HepG2 (cell line): Measurements from ENCODE around the gene CD101. TPM values are rescaled to one million over a fixed set of nuclear protein-coding genes. Genes with fewer than 3 reads are reported as not detected.

ENCODE experiments used
- ATAC-seq: fragments of 200-7000 bp; cut with Tn5 transposase; 3 replicates; pipeline ENCODE4 v1.9.1; 2020; ENCODE audit warnings: mild to moderate bottlenecking, moderate library complexity
- BruUV-seq: library from RNA; stranded (reverse); fragments of 400-500 nt; replicated peaks from 2 replicates; lab custom pipeline; 2021; lab: Mats Ljungman, UMichigan
- CTCF ChIA-PET: fragments of 300-600 bp; formaldehyde crosslinking; extraction: SDS; loops from one replicate; lab custom pipeline; 2021; ENCODE audit warnings: low total read pairs, inconsistent platforms, low intra/inter-chr PET ratio; lab: Yijun Ruan, JAX
- POLR2A ChIA-PET: fragments of 350-600 bp; sonication (Branson Sonifier 250); formaldehyde crosslinking; loops from one replicate; lab custom pipeline; 2020; ENCODE audit warnings: antibody characterized with exemption, inconsistent platforms; lab: Yijun Ruan, JAX
- DNase-seq: peaks from one replicate; pipeline ENCODE4 v3.0.0-alpha.2; 2015; ENCODE audit warnings: low spot score
- FAIRE-seq: peaks from 3 replicates; lab custom pipeline; 2011; peaks lifted over from hg19 to GRCh38; lab: Jason Lieb, UNC
- H2AFZ ChIP-seq: one replicate; pipeline ENCODE4 v1.6.1; 2011; ENCODE audit warnings: low read length, inconsistent platforms
- H3K27ac ChIP-seq: fragments of 300-600 bp; 3 replicates; pipeline ENCODE4 v1.8.0; 2011; ENCODE audit warnings: mixed run types, mild to moderate bottlenecking, mixed read lengths, low read length, inconsistent platforms; ENCODE audit not compliant: insufficient read depth; ENCODE audit errors: extremely low read length
- H3K27me3 ChIP-seq, 2 experiments: fragments of 200-600 bp in 1 of 2; 2 replicates in 1 of 2; 3 replicates in 1 of 2; pipeline versions ENCODE4 v1.6.0 to v1.8.0; 2011; ENCODE audit warnings: low read length in 2 of 2, mild to moderate bottlenecking in 2 of 2, moderate library complexity in 2 of 2, inconsistent platforms in 1 of 2; ENCODE audit not compliant: insufficient read depth in 2 of 2, control insufficient read depth in 1 of 2
- H3K36me3 ChIP-seq, 2 experiments: fragments of 200-600 bp in 1 of 2; replicated peaks in 1 of 2; 2 replicates in 1 of 2; 3 replicates in 1 of 2; pipeline versions ENCODE4 v1.5.1 to v1.8.0; 2011; ENCODE audit warnings: low read length in 2 of 2, inconsistent platforms in 1 of 2; ENCODE audit not compliant: insufficient read depth in 2 of 2, control insufficient read depth in 1 of 2
- H3K4me1 ChIP-seq: 2 replicates; pipeline ENCODE4 v1.5.1; 2012; ENCODE audit warnings: low read length, inconsistent platforms; ENCODE audit not compliant: insufficient read depth
- H3K4me2 ChIP-seq: 2 replicates; pipeline ENCODE4 v1.6.0; 2011; ENCODE audit warnings: low read depth, low read length, inconsistent platforms
- H3K4me3 ChIP-seq, 3 experiments: fragments of 200-600 bp in 1 of 3; sonication (generic), shearing (Covaris generic) in 1 of 3; replicated peaks in 1 of 3; 2 replicates each; pipeline ENCODE4 v1.5.1; 2011 to 2016; ENCODE audit warnings: low read length in 3 of 3, inconsistent platforms in 2 of 3, low read depth in 2 of 3, mild to moderate bottlenecking in 2 of 3, control low read depth in 1 of 3, mixed read lengths in 1 of 3; ENCODE audit not compliant: insufficient read depth in 1 of 3
- H3K79me2 ChIP-seq: one replicate; pipeline ENCODE4 v1.6.1; 2011; ENCODE audit warnings: low read length, inconsistent platforms; ENCODE audit not compliant: insufficient read depth
- H3K9ac ChIP-seq: 2 replicates; pipeline ENCODE4 v1.6.0; 2011; ENCODE audit warnings: mild to moderate bottlenecking, low read depth, low read length, inconsistent platforms; ENCODE audit not compliant: insufficient read depth
- H3K9me3 ChIP-seq: 2 replicates; pipeline ENCODE4 v1.5.1; 2012; ENCODE audit warnings: mild to moderate bottlenecking, low read length
- H4K20me1 ChIP-seq: 2 replicates; pipeline ENCODE4 v1.6.0; 2011; ENCODE audit warnings: inconsistent platforms, mild to moderate bottlenecking, low read length, moderate library complexity; ENCODE audit not compliant: insufficient read depth
- AKNA ChIP-seq: sonication (generic); formaldehyde crosslinking; IDR thresholded peaks from 2 replicates; pipeline ENCODE4 v1.4.0; 2020; ENCODE audit warnings: missing genetic modification reagents, borderline replicate concordance
- ATF5 ChIP-seq: sonication (generic); formaldehyde crosslinking; IDR thresholded peaks from 2 replicates; pipeline ENCODE4 v1.4.0; 2020; ENCODE audit warnings: mild to moderate bottlenecking, low read depth, missing genetic modification reagents
- BRD4 ChIP-seq: sonication (generic); formaldehyde crosslinking; IDR thresholded peaks from 2 replicates; pipeline ENCODE4 v1.4.0; 2020; ENCODE audit warnings: missing genetic modification reagents
- GMEB1 ChIP-seq: sonication (generic); formaldehyde crosslinking; IDR thresholded peaks from 2 replicates; pipeline ENCODE4 v1.5.1; 2020; ENCODE audit warnings: missing genetic modification reagents, mild to moderate bottlenecking, borderline replicate concordance
- MAFK ChIP-seq, 2 experiments: IDR thresholded peaks in 1 of 2; conservative IDR thresholded peaks in 1 of 2; 2 replicates each; pipeline ENCODE4 v1.6.1; 2011; ENCODE audit warnings: improper control_type of control experiment in 2 of 2, low read length in 2 of 2
- NCOA2 ChIP-seq: sonication (generic); formaldehyde crosslinking; IDR thresholded peaks from 2 replicates; pipeline ENCODE4 v1.8.0; 2022; ENCODE audit warnings: inconsistent platforms
- PLSCR1 ChIP-seq: sonication (generic); formaldehyde crosslinking; IDR thresholded peaks from 2 replicates; pipeline ENCODE4 v1.5.0; 2020; ENCODE audit warnings: missing genetic modification reagents, mild to moderate bottlenecking, borderline replicate concordance
- POLR2AphosphoS5 ChIP-seq: IDR thresholded peaks from 2 replicates; pipeline ENCODE4 v1.6.1; 2012; ENCODE audit warnings: low read depth, low read length
- SCMH1 ChIP-seq: sonication (generic); formaldehyde crosslinking; IDR thresholded peaks from 2 replicates; pipeline ENCODE4 v1.9.0; 2021; ENCODE audit warnings: missing genetic modification reagents, mild to moderate bottlenecking, borderline replicate concordance
- ZBTB2 ChIP-seq: sonication (generic); formaldehyde crosslinking; IDR thresholded peaks from 2 replicates; pipeline ENCODE4 v1.8.0; 2022; ENCODE audit warnings: low read depth, missing genetic modification reagents
- ZBTB8A ChIP-seq: sonication (generic); formaldehyde crosslinking; IDR thresholded peaks from 2 replicates; pipeline ENCODE4 v1.4.0; 2020; ENCODE audit warnings: mild to moderate bottlenecking, low read depth, missing genetic modification reagents, borderline replicate concordance
- ZNF496 ChIP-seq: sonication (generic); formaldehyde crosslinking; IDR thresholded peaks from 2 replicates; pipeline ENCODE4 v1.8.1; 2023; ENCODE audit warnings: mild to moderate bottlenecking, moderate library complexity, missing genetic modification reagents; ENCODE audit not compliant: insufficient replicate concordance
- WGBS: methylation state at CpG from one replicate; pipeline ENCODE4 v1.1.6; 2017; ENCODE audit warnings: low lambda C conversion rate; 5-methylcytosine and 5-hydroxymethylcytosine counted together
- in situ Hi-C: cut with HindIII; loops from 2 replicates; pipeline ENCODE4 v1.10.0; 2017; ENCODE audit warnings: low pct_unique_long_range_greater_than_20kb; ENCODE audit not compliant: extremely low pct_ligation_motif_present
- intact Hi-C: fragments of 100-400 bp; cut with micrococcal nuclease; formaldehyde crosslinking; loops from one replicate; pipeline ENCODE4 v1.10.0; 2022; ENCODE audit not compliant: unreplicated experiment
- polyA plus RNA-seq, 8 experiments: library from polyadenylated mRNA; depleted of rRNA in 3 of 8; stranded (reverse) in 7 of 8; unstranded in 1 of 8; fragments of >200 nt; fragmentation: Illumina TruSeq in 4 of 8; extraction: Trizol in 4 of 8; gene quantifications; 2 replicates each; pipeline versions ENCODE4 v1.2.1 to v1.2.3, GENCODE V29; 2011 to 2016; ENCODE audit warnings: low read depth in 4 of 8, missing spikeins in 1 of 8, mixed read lengths in 1 of 8; ENCODE audit not compliant: insufficient read depth in 1 of 8
- total RNA-seq, 5 experiments: library from RNA; depleted of rRNA; stranded (reverse); fragments of >200 nt; fragmentation: Illumina TruSeq; extraction: Trizol; gene quantifications; 2 replicates each; pipeline ENCODE4 v1.2.3, GENCODE V29; 2016; ENCODE audit warnings: low read depth in 1 of 5

Gene CD101
- total and polyA plus RNA-seq, 2 of the 13 experiments (the other 11 are each of a cell fraction or from before 2014, with no cell fraction given): 0.05 to 0.09 TPM

GRCh38 chr1:117060441-117061317 is 59.1 kb downstream of the CD101 start:
- TSS peak; percentile 82 for BruUV-seq
- intact Hi-C loops: loop anchor here (2.0 kb wide), 1 partner anchor 490 kb away; the partner anchor contains the start of gene CD58
- Histone ChIP-seq H3K79me2 (no peaks in the 10 kb centered on the region), H3K27me3 (no peaks in the 10 kb centered on the region; a peak in 1 of 5 replicates), H3K27ac (peak overlapping the region; percentile 61), H3K4me3 (peak overlapping the region; percentile 85 to 90 (median 90)), H3K9ac (peak overlapping the region; percentile 77), H4K20me1 (no peaks in the 10 kb centered on the region), H3K9me3 (no peaks in the 10 kb centered on the region), H3K4me2 (peak overlapping the region; percentile 77), H2AFZ (peak overlapping the region; percentile 21), H3K36me3 (no peaks in the 10 kb centered on the region; a peak in 2 of 5 replicates), H3K4me1 (peaks cover 23% of the 10 kb centered on the region)
- ChIA-PET POLR2A (no interaction called here), CTCF (no interaction called here)
- WGBS: 38% methylated on average over 23 of the region's 42 CpGs
- peak; percentile 58 for ATAC-seq
- FAIRE-seq: no peak
- DNase-seq: peak; percentile 38
- in situ Hi-C loops: no loop called here
- TF ChIP-seq PLSCR1 (CRISPR knock-in tag) (no peak), GMEB1 (no peak), BRD4 (peak; percentile 27; the same call in 1 of the 2 replicates), NCOA2 (CRISPR knock-in tag) (peak; percentile 35; the same call in 1 of the 2 replicates), AKNA (no peak), ZNF496 (CRISPR knock-in tag) (no peak), POLR2AphosphoS5 (no peak), ATF5 (CRISPR knock-in tag) (no peak), ZBTB8A (CRISPR knock-in tag) (no peak), MAFK (conservative IDR thresholded peaks at IDR 0.05 in 1 of 2, IDR thresholded peaks at IDR 0.05 in 1 of 2; ENCODE audit: low read length in 2 of 2) (no peak), ZBTB2 (no peak), SCMH1 (CRISPR knock-in tag) (no peak)
